ENCODE data around the gene PRKG1. TPM values are rescaled to one million over a fixed set of nuclear protein-coding genes. Genes with fewer than 3 reads are reported as not detected.

Gene PRKG1
- total and polyA plus RNA-seq, 2 experiments from 2014 or later, result 18.2 to 21.1 TPM

- Mint-ChIP-seq H3K36me3 (ENCODE audit: low read depth) (no peaks in the 10 kb centered on the region), H3K27me3 (ENCODE audit: insufficient read depth, low read depth, poor library complexity) (no peaks in the 10 kb centered on the region), H3K27ac (no peak overlapping the region), H3K4me1 (peaks cover 16% of the 10 kb centered on the region; the same call in 2 of the 3 replicates), H3K9me3 (no peaks in the 10 kb centered on the region), H3K4me3 (no peak overlapping the region)
- ATAC-seq (peak; percentile 67), DNase-seq (ENCODE audit: low spot score) (no peak)
- H3F3A ChIP-seq (replicated peaks; ENCODE audit: low read depth), result no peaks in the 10 kb centered on the region
- H3K4me1 ChIP-seq (ENCODE audit: insufficient read depth), result no peaks in the 10 kb centered on the region
- H3K27me3 ChIP-seq (ENCODE audit: insufficient read depth), result no peaks in the 10 kb centered on the region
- H4K20me1 ChIP-seq (replicated peaks; ENCODE audit: insufficient read depth), result no peaks in the 10 kb centered on the region
- no peak for TF ChIP-seq ETS1 (IDR thresholded peaks at IDR 0.05)
- no peak for TF ChIP-seq NANOG (IDR thresholded peaks at IDR 0.05; ENCODE audit: borderline replicate concordance)
- no peaks in the 10 kb centered on the region for H3K36me3 ChIP-seq (ENCODE audit: insufficient read depth)
- H3K9me2 ChIP-seq (ENCODE audit: insufficient read depth), result no peaks in the 10 kb centered on the region
- no peaks in the 10 kb centered on the region for H3K79me2 ChIP-seq (replicated peaks; ENCODE audit: insufficient read depth)
- H2AFZ ChIP-seq, result no peak overlapping the region
- H3K27ac ChIP-seq (ENCODE audit: low read depth), result no peak overlapping the region
- H3K4me2 ChIP-seq, result no peak overlapping the region
- H3K4me3 ChIP-seq, result no peak overlapping the region
Observed at GRCh38 chr10:51528527-51528926, 454.2 kb downstream of the PRKG1 start.

- no peak overlapping the region for H3K4me2 ChIP-seq
- no peaks in the 10 kb centered on the region for H3K36me3 Mint-ChIP-seq (ENCODE audit: low read depth)
- no peaks in the 10 kb centered on the region for H3K9me3 Mint-ChIP-seq
- no peaks in the 10 kb centered on the region for H4K20me1 ChIP-seq (replicated peaks; ENCODE audit: insufficient read depth)
- H3K4me1 ChIP-seq (ENCODE audit: insufficient read depth), result no peaks in the 10 kb centered on the region
- H3K27ac ChIP-seq (ENCODE audit: low read depth), result no peak overlapping the region
- H3K36me3 ChIP-seq (ENCODE audit: insufficient read depth), result no peaks in the 10 kb centered on the region
- H3K79me2 ChIP-seq (replicated peaks; ENCODE audit: insufficient read depth), result no peaks in the 10 kb centered on the region
- H3K27me3 Mint-ChIP-seq (ENCODE audit: insufficient read depth, low read depth, poor library complexity), result no peaks in the 10 kb centered on the region
- H3K27ac Mint-ChIP-seq, result no peak overlapping the region
- ATAC-seq (no peak), DNase-seq (ENCODE audit: low spot score) (no peak)
- peaks cover 16% of the 10 kb centered on the region; the same call in 2 of the 3 replicates for H3K4me1 Mint-ChIP-seq
- no peak overlapping the region for H3K4me3 Mint-ChIP-seq
- H2AFZ ChIP-seq, result no peak overlapping the region
- H3F3A ChIP-seq (replicated peaks; ENCODE audit: low read depth), result no peaks in the 10 kb centered on the region
- H3K9me2 ChIP-seq (ENCODE audit: insufficient read depth), result no peaks in the 10 kb centered on the region
- H3K4me3 ChIP-seq, result no peak overlapping the region
- H3K27me3 ChIP-seq (ENCODE audit: insufficient read depth), result no peaks in the 10 kb centered on the region
- TF ChIP-seq ZNF462 (CRISPR knock-in tag; IDR thresholded peaks at IDR 0.05), result no peak
- TF ChIP-seq REST (IDR thresholded peaks at IDR 0.05; ENCODE audit: unreplicated experiment), result no peak
- no peak for TF ChIP-seq POLR2AphosphoS5 (IDR thresholded peaks at IDR 0.05; ENCODE audit: low read depth)
- TF ChIP-seq EZH2 (IDR thresholded peaks at IDR 0.05; ENCODE audit: low read depth, unreplicated experiment), result no peak
- TF ChIP-seq JUNB (IDR thresholded peaks at IDR 0.05; ENCODE audit: unreplicated experiment), result no peak
- TF ChIP-seq ETS1 (IDR thresholded peaks at IDR 0.05), result no peak
- TF ChIP-seq CTCF (conservative IDR thresholded peaks at IDR 0.05; ENCODE audit: low read depth in 2 of 2), result no peak
Observed at GRCh38 chr10:51530541-51530940, 456.3 kb downstream of the PRKG1 start.

Measured in GM23338 (cell line).